Glutamatergic neuron (in vitro differentiated cells): Measurements from ENCODE around the gene PRKAR1B. TPM values are rescaled to one million over a fixed set of nuclear protein-coding genes. Genes with fewer than 3 reads are reported as not detected.

Experiments used
- DNase-seq: peaks from one replicate; pipeline ENCODE4 v3.0.0; 2022
- H3K27ac Mint-ChIP-seq: one replicate; pipeline ENCODE4 v1.8.0; 2020; ENCODE audit warnings: mild to moderate bottlenecking, mixed read lengths, inconsistent platforms; ENCODE audit not compliant: unreplicated experiment
- H3K27me3 Mint-ChIP-seq: one replicate; pipeline ENCODE4 v1.8.0; 2020; ENCODE audit warnings: mild to moderate bottlenecking, moderate library complexity, mixed read lengths, inconsistent platforms; ENCODE audit not compliant: unreplicated experiment
- H3K36me3 Mint-ChIP-seq: one replicate; pipeline ENCODE4 v1.8.0; 2020; ENCODE audit warnings: mild to moderate bottlenecking, mixed read lengths, inconsistent platforms; ENCODE audit not compliant: unreplicated experiment
- H3K4me1 Mint-ChIP-seq: one replicate; pipeline ENCODE4 v1.8.0; 2020; ENCODE audit warnings: mild to moderate bottlenecking, low read depth, mixed read lengths, inconsistent platforms; ENCODE audit not compliant: unreplicated experiment
- H3K4me3 Mint-ChIP-seq: one replicate; pipeline ENCODE4 v1.8.0; 2020; ENCODE audit warnings: mild to moderate bottlenecking, mixed read lengths, inconsistent platforms; ENCODE audit not compliant: unreplicated experiment
- H3K9me3 Mint-ChIP-seq: one replicate; pipeline ENCODE4 v1.8.0; 2020; ENCODE audit warnings: mild to moderate bottlenecking, moderate library complexity, mixed read lengths, inconsistent platforms; ENCODE audit not compliant: unreplicated experiment
- total RNA-seq: library from RNA; stranded (reverse); fragmentation: NEBNext Ultra II Directional; extraction: Animal tissue kit (Norgen Biotek cat#: 25700); gene quantifications from one replicate; pipeline ENCODE4 v1.2.1, GENCODE V29; 2021; ENCODE audit not compliant: unreplicated experiment
- TF ChIP-seq, protein P1 (sequence below): fragments of 200-600 bp; sonication (generic); IDR thresholded peaks from one replicate; pipeline ENCODE4 v1.5.0; 2021; ENCODE audit not compliant: partially characterized antibody, unreplicated experiment

PRKAR1B gene
- total RNA-seq, 1 donor from 2014 or later: 12.8 TPM

DNA sequence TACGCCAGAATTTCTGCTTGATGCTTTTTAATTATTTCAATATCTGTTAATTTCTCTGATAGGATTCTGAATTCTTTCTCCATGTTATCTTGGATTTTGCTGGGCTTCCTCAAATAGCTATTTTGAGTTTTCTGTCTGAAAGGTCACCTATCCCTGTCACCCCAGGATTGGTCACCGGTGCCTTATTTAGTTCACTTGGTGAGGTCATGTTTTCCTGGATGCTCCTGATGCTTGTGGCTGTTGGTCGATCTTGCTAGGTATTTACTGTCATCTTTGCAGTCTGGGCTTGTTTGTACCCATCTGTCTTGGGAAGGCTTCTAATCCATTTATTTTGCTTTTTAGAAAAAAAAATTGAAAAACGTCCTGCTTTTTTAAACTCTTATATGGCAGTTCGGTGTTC is 11.2 kb upstream of the PRKAR1B start:
- no peak for DNase-seq
- Mint-ChIP-seq H3K4me1 (peaks cover 5% of the 10 kb centered on the region), H3K4me3 (peak overlapping the region; percentile 5), H3K9me3 (peaks cover 5% of the 10 kb centered on the region), H3K27ac (no peak overlapping the region), H3K27me3 (no peaks in the 10 kb centered on the region), H3K36me3 (no peaks in the 10 kb centered on the region)
- TF ChIP-seq, protein P1, sequence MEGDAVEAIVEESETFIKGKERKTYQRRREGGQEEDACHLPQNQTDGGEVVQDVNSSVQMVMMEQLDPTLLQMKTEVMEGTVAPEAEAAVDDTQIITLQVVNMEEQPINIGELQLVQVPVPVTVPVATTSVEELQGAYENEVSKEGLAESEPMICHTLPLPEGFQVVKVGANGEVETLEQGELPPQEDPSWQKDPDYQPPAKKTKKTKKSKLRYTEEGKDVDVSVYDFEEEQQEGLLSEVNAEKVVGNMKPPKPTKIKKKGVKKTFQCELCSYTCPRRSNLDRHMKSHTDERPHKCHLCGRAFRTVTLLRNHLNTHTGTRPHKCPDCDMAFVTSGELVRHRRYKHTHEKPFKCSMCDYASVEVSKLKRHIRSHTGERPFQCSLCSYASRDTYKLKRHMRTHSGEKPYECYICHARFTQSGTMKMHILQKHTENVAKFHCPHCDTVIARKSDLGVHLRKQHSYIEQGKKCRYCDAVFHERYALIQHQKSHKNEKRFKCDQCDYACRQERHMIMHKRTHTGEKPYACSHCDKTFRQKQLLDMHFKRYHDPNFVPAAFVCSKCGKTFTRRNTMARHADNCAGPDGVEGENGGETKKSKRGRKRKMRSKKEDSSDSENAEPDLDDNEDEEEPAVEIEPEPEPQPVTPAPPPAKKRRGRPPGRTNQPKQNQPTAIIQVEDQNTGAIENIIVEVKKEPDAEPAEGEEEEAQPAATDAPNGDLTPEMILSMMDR: no peak

DNA sequence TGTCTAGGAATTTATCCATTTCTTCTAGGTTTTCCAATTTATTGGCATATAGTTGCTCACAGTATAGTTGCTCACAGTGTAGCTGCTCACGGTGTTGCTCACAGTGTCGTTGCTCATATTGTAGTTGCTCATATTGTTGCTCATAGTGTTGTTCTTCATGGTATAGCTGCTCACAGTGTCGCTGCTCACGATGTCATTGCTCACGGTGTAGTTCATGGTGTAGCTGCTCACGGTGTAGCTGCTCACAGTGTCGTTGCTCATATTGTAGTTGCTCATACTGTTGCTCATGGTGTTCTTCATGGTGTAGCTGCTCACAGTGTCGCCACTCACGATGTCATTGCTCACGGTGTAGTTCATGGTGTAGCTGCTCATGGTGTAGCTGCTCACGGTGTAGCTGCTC is 7.7 kb upstream of the PRKAR1B start:
- Mint-ChIP-seq H3K36me3 (no peaks in the 10 kb centered on the region), H3K27me3 (peaks cover 2% of the 10 kb centered on the region), H3K9me3 (peaks cover 2% of the 10 kb centered on the region), H3K4me1 (peaks cover 17% of the 10 kb centered on the region), H3K27ac (no peak overlapping the region), H3K4me3 (no peak overlapping the region)
- DNase-seq: no peak
- TF ChIP-seq, protein P1: no peak

DNA sequence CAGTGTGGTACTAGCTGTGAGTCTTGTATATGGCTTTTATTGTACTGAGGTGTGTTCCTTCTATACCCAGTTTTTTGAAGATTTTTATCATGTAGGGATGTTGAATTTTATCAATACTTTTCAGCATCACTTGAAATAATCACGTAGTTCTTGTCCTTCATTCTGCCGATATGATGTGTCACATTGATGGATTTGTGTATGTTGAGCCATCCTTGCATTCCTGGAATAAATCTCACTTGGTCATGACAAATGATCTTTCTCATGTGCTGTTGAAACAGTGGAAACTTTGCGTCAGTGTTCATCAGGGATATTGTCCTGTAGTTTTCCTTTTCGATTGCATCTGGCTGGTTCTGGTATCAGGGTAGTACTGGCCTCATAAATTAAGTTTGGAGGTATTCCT is 7.1 kb upstream of the PRKAR1B start:
- Mint-ChIP-seq H3K4me3 (no peak overlapping the region), H3K9me3 (peaks cover 2% of the 10 kb centered on the region), H3K4me1 (peaks cover 15% of the 10 kb centered on the region), H3K27ac (no peak overlapping the region), H3K27me3 (peaks cover 2% of the 10 kb centered on the region), H3K36me3 (no peaks in the 10 kb centered on the region)
- no peak for DNase-seq
- TF ChIP-seq, protein P1: no peak

DNA sequence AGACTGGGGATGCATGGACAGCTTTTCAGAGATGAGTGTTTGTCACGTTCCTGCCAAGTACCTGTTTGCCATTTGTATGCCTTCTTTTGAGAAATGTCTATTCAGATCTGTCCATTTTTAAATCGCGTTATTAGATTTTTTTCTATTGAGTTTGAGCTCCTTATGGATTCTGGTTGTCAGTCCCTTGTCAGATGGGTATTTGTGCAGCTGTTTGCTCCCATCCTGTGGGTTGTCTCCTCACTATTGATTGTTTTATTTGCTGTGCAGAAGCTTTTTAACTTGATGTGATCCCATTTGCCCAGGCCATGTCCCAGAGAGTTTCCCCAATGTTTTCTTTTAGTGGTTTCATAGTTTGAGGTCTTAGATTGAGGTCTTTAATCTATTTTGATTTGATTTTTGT is 5.5 kb upstream of the PRKAR1B start:
- Mint-ChIP-seq H3K36me3 (no peaks in the 10 kb centered on the region), H3K27ac (peak overlapping the region; percentile 79), H3K4me1 (peaks cover 17% of the 10 kb centered on the region), H3K4me3 (peak overlapping the region; percentile 7), H3K27me3 (peaks cover 6% of the 10 kb centered on the region), H3K9me3 (peaks cover 2% of the 10 kb centered on the region)
- DNase-seq: no peak
- TF ChIP-seq, protein P1: no peak

DNA sequence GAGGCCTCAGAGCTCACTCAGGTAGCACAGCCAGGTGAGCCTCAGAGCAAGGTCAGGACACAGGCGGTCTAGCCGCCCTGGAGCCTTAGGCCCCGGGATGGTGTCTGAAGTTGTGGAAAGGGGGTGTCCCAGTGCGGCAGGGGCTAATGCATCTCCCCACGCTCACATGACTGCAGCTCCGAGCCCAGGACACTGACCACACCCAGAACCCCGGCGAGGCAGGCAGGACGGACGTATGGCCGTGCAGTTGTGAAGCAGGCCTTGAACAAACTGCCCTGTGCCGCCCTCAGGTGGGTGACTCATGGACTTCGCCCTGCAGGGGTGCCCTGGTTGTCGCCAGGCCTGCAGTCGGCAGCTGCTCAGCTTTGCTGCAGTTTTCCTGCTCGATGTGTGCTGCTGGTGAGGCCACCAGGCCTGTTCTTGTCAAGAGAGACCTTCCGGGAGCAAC is 5.0 kb upstream of the PRKAR1B start:
- H3K36me3 Mint-ChIP-seq: no peaks in the 10 kb centered on the region
- H3K27me3 Mint-ChIP-seq: peaks cover 6% of the 10 kb centered on the region
- H3K4me1 Mint-ChIP-seq: peaks cover 17% of the 10 kb centered on the region
- peak; percentile 76 for DNase-seq
- H3K27ac Mint-ChIP-seq: peak overlapping the region; percentile 79
- H3K9me3 Mint-ChIP-seq: peaks cover 2% of the 10 kb centered on the region
- TF ChIP-seq, protein P1: peak; percentile 27
- H3K4me3 Mint-ChIP-seq: peak overlapping the region; percentile 60
